Endothelial cell of umbilical vein (primary cell): ENCODE data around the gene POU6F2. TPM values are rescaled to one million over a fixed set of nuclear protein-coding genes. Genes with fewer than 3 reads are reported as not detected.

Experiments
- BruUV-seq: library from RNA; stranded (reverse); fragments of 400-500 nt; replicated peaks from 2 replicates; lab custom pipeline; 2021; lab: Mats Ljungman, UMichigan
- CTCF ChIA-PET: fragments of 300-600, 350-600 bp; sonication (Branson Sonifier 250); formaldehyde crosslinking; loops from one replicate; lab custom pipeline; 2021; ENCODE audit warnings: antibody characterized with exemption, inconsistent platforms; lab: Charles Lee
- POLR2A ChIA-PET: fragments of 300-600, 350-600 bp; sonication (Branson Sonifier 250); formaldehyde crosslinking; loops from one replicate; lab custom pipeline; 2021; ENCODE audit warnings: antibody characterized with exemption, inconsistent platforms; lab: Charles Lee
- DNase-seq: peaks from one replicate; pipeline ENCODE4 v3.0.0-alpha.2; 2011; ENCODE audit warnings: low read depth, low spot score
- FAIRE-seq: peaks from 2 replicates; lab custom pipeline; 2011; peaks lifted over from hg19 to GRCh38; lab: Jason Lieb, UNC
- H2AFZ ChIP-seq: 2 replicates; pipeline ENCODE4 v1.6.0; 2012; ENCODE audit warnings: low read depth, low read length, control low read depth, inconsistent platforms
- H3K27ac ChIP-seq: 2 replicates; pipeline ENCODE4 v1.5.1; 2011; ENCODE audit warnings: low read depth, mild to moderate bottlenecking, control low read depth, low read length, moderate library complexity; ENCODE audit not compliant: insufficient read depth
- H3K27me3 ChIP-seq, 2 experiments: 2 replicates each; pipeline versions ENCODE4 v1.6.0 to v1.6.1; 2011; ENCODE audit warnings: low read length in 2 of 2, mixed read lengths in 1 of 2; ENCODE audit not compliant: control insufficient read depth in 2 of 2, insufficient read depth in 2 of 2
- H3K36me3 ChIP-seq, 2 experiments: 2 replicates in 1 of 2; 3 replicates in 1 of 2; pipeline ENCODE4 v1.5.1; 2011; ENCODE audit warnings: low read length in 2 of 2, mild to moderate bottlenecking in 1 of 2, moderate library complexity in 1 of 2; ENCODE audit not compliant: control insufficient read depth in 2 of 2, insufficient read depth in 2 of 2; ENCODE audit errors: extremely low read depth in 1 of 2
- H3K4me1 ChIP-seq: 3 replicates; pipeline ENCODE4 v1.5.1; 2011; ENCODE audit warnings: mild to moderate bottlenecking, low read length; ENCODE audit not compliant: control insufficient read depth, insufficient read depth; ENCODE audit errors: extremely low read depth
- H3K4me2 ChIP-seq: 2 replicates; pipeline ENCODE4 v1.6.1; 2011; ENCODE audit warnings: low read length, control low read depth, mixed read lengths; ENCODE audit not compliant: insufficient read depth
- H3K4me3 ChIP-seq, 3 experiments: fragments of 200-600 bp in 1 of 3; sonication (generic), shearing (Covaris generic) in 1 of 3; replicated peaks in 1 of 3; 2 replicates each; pipeline ENCODE4 v1.5.1; 2011 to 2016; ENCODE audit warnings: control low read depth in 3 of 3, low read length in 3 of 3, mild to moderate bottlenecking in 2 of 3, inconsistent platforms in 1 of 3, low read depth in 1 of 3, moderate library complexity in 1 of 3; ENCODE audit not compliant: insufficient read depth in 1 of 3
- H3K79me2 ChIP-seq: 2 replicates; pipeline ENCODE4 v1.6.0; 2012; ENCODE audit warnings: low read length, inconsistent platforms; ENCODE audit not compliant: control insufficient read depth, insufficient read depth
- H3K9ac ChIP-seq: replicated peaks from 2 replicates; pipeline ENCODE3; 2011; ENCODE audit warnings: low read length, control low read depth; ENCODE audit not compliant: insufficient read depth; ENCODE audit errors: extremely low read depth
- H3K9me1 ChIP-seq: replicated peaks from 3 replicates; pipeline ENCODE4 v1.6.0; 2011; ENCODE audit warnings: mild to moderate bottlenecking, low read length; ENCODE audit not compliant: control insufficient read depth, insufficient read depth; ENCODE audit errors: extremely low read depth
- H3K9me3 ChIP-seq: replicated peaks from 2 replicates; pipeline ENCODE4 v1.5.1; 2012; ENCODE audit warnings: low read length, inconsistent platforms; ENCODE audit not compliant: control insufficient read depth, insufficient read depth
- H4K20me1 ChIP-seq: replicated peaks from 2 replicates; pipeline ENCODE3; 2011; ENCODE audit warnings: mild to moderate bottlenecking, low read length; ENCODE audit not compliant: control insufficient read depth, insufficient read depth; ENCODE audit errors: extremely low read depth
- EZH2 ChIP-seq: IDR thresholded peaks from 2 replicates; pipeline ENCODE4 v1.6.1; 2012; ENCODE audit warnings: borderline replicate concordance, low read depth, mild to moderate bottlenecking, moderate library complexity, low read length, inconsistent platforms; ENCODE audit not compliant: severe bottlenecking
- FOS ChIP-seq: IDR thresholded peaks from 2 replicates; pipeline ENCODE4 v1.6.1; 2011; ENCODE audit warnings: mild to moderate bottlenecking, low read length, moderate library complexity, borderline replicate concordance; ENCODE audit not compliant: insufficient read depth
- GATA2 ChIP-seq: IDR thresholded peaks from 2 replicates; pipeline ENCODE4 v1.7.0; 2011; ENCODE audit warnings: low read depth, mild to moderate bottlenecking, moderate library complexity, mixed read lengths, low read length; ENCODE audit not compliant: insufficient read length, insufficient read depth
- MYC ChIP-seq: IDR thresholded peaks from one replicate; pipeline ENCODE4 v1.6.1; 2011; ENCODE audit warnings: mild to moderate bottlenecking, low read depth, low read length
- POLR2A ChIP-seq: IDR thresholded peaks from 2 replicates; pipeline ENCODE4 v1.6.1; 2012; ENCODE audit warnings: low read depth, mild to moderate bottlenecking, control low read depth, low read length
- POLR2AphosphoS5 ChIP-seq: IDR thresholded peaks from 2 replicates; pipeline ENCODE4 v1.6.1; 2012; ENCODE audit warnings: low read depth, mild to moderate bottlenecking, control low read depth, low read length, moderate library complexity; ENCODE audit not compliant: insufficient read depth
- dilution Hi-C: fragments of 300-500 bp; cut with MboI; formaldehyde crosslinking; loops from one replicate; pipeline ENCODE4 v1.15.0; 2019; ENCODE audit warnings: low sequenced_read_pairs; ENCODE audit not compliant: extremely low pct_ligation_motif_present
- intact Hi-C: fragments of 100-400 bp; cut with micrococcal nuclease; formaldehyde crosslinking; loops from one replicate; pipeline ENCODE4 v1.10.0; 2022
- polyA plus RNA-seq, 4 experiments: library from polyadenylated mRNA; depleted of rRNA in 3 of 4; stranded (reverse) in 3 of 4; unstranded in 1 of 4; fragments of >200 nt; gene quantifications; 2 replicates each; pipeline versions ENCODE4 v1.2.1 to v1.2.3, GENCODE V29; 2011 to 2012; ENCODE audit warnings: missing spikeins in 1 of 4
- total RNA-seq: library from RNA; stranded (reverse); gene quantifications from 2 replicates; pipeline ENCODE4 v1.2.3, GENCODE V29; 2021
- TF ChIP-seq, protein P1 (sequence below), 2 donors: IDR thresholded peaks; 1 replicate in 1 of 2; 2 replicates in 1 of 2; pipeline ENCODE4 v1.5.1; 2011; ENCODE audit warnings: low read length in 2 of 2, mild to moderate bottlenecking in 2 of 2, moderate library complexity in 2 of 2, control low read depth in 1 of 2, inconsistent platforms in 1 of 2, low read depth in 1 of 2; ENCODE audit not compliant: insufficient read depth in 1 of 2; ENCODE audit errors: extremely low read depth in 1 of 2
- TF ChIP-seq, protein P2 (sequence below): IDR thresholded peaks from 2 replicates; pipeline ENCODE4 v1.6.1; 2011; ENCODE audit not compliant: insufficient read depth, insufficient read length

POU6F2 gene
- total and polyA plus RNA-seq, 2 donors (not counting 3 experiments of a cell fraction or from before 2014, with no cell fraction given): 0.29 TPM; not detected in 1

DNA sequence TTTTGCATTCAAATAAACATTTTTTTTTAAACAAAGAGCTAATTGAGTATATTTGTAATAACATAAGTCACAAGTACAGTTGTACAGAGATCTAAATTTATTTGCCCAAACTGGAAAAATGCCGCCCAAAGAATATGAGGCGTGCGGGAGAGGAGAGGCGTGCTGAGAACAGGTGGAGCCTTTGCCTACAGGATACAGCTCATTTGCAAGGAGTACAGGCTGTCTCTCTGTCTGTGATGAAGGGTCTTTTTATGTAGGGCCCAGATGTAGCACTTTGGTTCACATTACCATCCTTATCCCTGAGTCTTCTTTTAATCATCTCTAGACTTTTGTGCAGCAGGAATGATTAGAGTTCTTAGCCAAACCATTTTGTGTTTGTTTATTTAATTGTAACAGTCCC lies 58.2 kb downstream of the POU6F2 start:
- no peaks in the 10 kb centered on the region for H3K4me1 ChIP-seq
- H3K4me3 ChIP-seq: no peak overlapping the region
- peaks cover 0 to 3% of the 10 kb centered on the region in 2 experiments for H3K27me3 ChIP-seq
- no peaks in the 10 kb centered on the region for H3K79me2 ChIP-seq
- no peak overlapping the region for H2AFZ ChIP-seq
- BruUV-seq: no TSS peak
- intact Hi-C loops (no loop called here), dilution Hi-C loops (no loop called here)
- H3K36me3 ChIP-seq: no peaks in the 10 kb centered on the region
- H4K20me1 ChIP-seq: no peaks in the 10 kb centered on the region
- no peak overlapping the region for H3K4me2 ChIP-seq
- DNase-seq (no peak), FAIRE-seq (no peak)
- H3K9ac ChIP-seq: no peak overlapping the region
- H3K27ac ChIP-seq: no peak overlapping the region
- H3K9me1 ChIP-seq: no peaks in the 10 kb centered on the region
- ChIA-PET CTCF (no interaction called here), POLR2A (no interaction called here)
- no peaks in the 10 kb centered on the region for H3K9me3 ChIP-seq
- TF ChIP-seq GATA2 (no peak), FOS (no peak), MYC (no peak), POLR2A (no peak), EZH2 (no peak), POLR2AphosphoS5 (no peak)
- TF ChIP-seq, protein P1, sequence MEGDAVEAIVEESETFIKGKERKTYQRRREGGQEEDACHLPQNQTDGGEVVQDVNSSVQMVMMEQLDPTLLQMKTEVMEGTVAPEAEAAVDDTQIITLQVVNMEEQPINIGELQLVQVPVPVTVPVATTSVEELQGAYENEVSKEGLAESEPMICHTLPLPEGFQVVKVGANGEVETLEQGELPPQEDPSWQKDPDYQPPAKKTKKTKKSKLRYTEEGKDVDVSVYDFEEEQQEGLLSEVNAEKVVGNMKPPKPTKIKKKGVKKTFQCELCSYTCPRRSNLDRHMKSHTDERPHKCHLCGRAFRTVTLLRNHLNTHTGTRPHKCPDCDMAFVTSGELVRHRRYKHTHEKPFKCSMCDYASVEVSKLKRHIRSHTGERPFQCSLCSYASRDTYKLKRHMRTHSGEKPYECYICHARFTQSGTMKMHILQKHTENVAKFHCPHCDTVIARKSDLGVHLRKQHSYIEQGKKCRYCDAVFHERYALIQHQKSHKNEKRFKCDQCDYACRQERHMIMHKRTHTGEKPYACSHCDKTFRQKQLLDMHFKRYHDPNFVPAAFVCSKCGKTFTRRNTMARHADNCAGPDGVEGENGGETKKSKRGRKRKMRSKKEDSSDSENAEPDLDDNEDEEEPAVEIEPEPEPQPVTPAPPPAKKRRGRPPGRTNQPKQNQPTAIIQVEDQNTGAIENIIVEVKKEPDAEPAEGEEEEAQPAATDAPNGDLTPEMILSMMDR (IDR thresholded peaks at IDR 0.05; ENCODE audit: extremely low read depth in 1 of 2, insufficient read depth in 1 of 2, low read depth in 1 of 2, low read length in 2 of 2): no peak
- TF ChIP-seq, protein P2, sequence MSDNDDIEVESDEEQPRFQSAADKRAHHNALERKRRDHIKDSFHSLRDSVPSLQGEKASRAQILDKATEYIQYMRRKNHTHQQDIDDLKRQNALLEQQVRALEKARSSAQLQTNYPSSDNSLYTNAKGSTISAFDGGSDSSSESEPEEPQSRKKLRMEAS: no peak
